ENCODE results near the gene OR5B3. TPM values are rescaled to one million over a fixed set of nuclear protein-coding genes. Genes with fewer than 3 reads are reported as not detected.

Gene OR5B3
- total and polyA plus RNA-seq, 2 of the 13 experiments (the other 11 are each of a cell fraction or from before 2014, with no cell fraction given) = not detected

GRCh38 chr11:58444300-58444699 is 37.6 kb upstream of the OR5B3 start (continued):
- TF ChIP-seq ZNF546 (CRISPR knock-in tag; conservative IDR thresholded peaks at IDR 0.05) = no peak
- 0 out of 2 replicates have a peak, but pooled peaks have one; percentile 32 for TF ChIP-seq ZHX1 (CRISPR knock-in tag; IDR thresholded peaks at IDR 0.05; ENCODE audit: low read depth)
- TF ChIP-seq RNF2 (conservative IDR thresholded peaks at IDR 0.05; ENCODE audit: low read depth) = no peak
- TF ChIP-seq REPIN1 (CRISPR knock-in tag; IDR thresholded peaks at IDR 0.05; ENCODE audit: borderline replicate concordance, low read depth) = peak; percentile 41; the same call in 1 of the 2 replicates
- peak; percentile 73; the same call in 1 of the 2 replicates for TF ChIP-seq TRIM24 (CRISPR knock-in tag; IDR thresholded peaks at IDR 0.05)
- no peak for TF ChIP-seq ZBTB38 (CRISPR knock-in tag; IDR thresholded peaks at IDR 0.05)
- no peak for TF ChIP-seq ZNF441 (CRISPR knock-in tag; IDR thresholded peaks at IDR 0.05; ENCODE audit: borderline replicate concordance)
- peak in 1 of 2 experiments; percentile 22; a peak in 1 of 4 replicates for TF ChIP-seq EP300 (IDR thresholded peaks at IDR 0.05; ENCODE audit: low read depth in 2 of 2, low read length in 2 of 2)
- no peak for TF ChIP-seq EP300 (CRISPR knock-in tag; IDR thresholded peaks at IDR 0.05; ENCODE audit: borderline replicate concordance)
- TF ChIP-seq ZNF136 (CRISPR knock-in tag; IDR thresholded peaks at IDR 0.05; ENCODE audit: low read depth) = no peak
- TF ChIP-seq PATZ1 (CRISPR knock-in tag; IDR thresholded peaks at IDR 0.05) = peak; percentile 52; the same call in 1 of the 2 replicates
- TF ChIP-seq KDM6A (CRISPR knock-in tag; IDR thresholded peaks at IDR 0.05; ENCODE audit: low read depth) = 0 out of 2 replicates have a peak, but pooled peaks have one; percentile 17
- peak; percentile 86 for TF ChIP-seq HNF4G (IDR thresholded peaks at IDR 0.05; ENCODE audit: borderline replicate concordance, low read depth, low read length)
- TF ChIP-seq HNF4G (CRISPR knock-in tag; IDR thresholded peaks at IDR 0.05; ENCODE audit: borderline replicate concordance, low read depth) = no peak
- TF ChIP-seq ZNF430 (CRISPR knock-in tag; IDR thresholded peaks at IDR 0.05) = no peak
- TF ChIP-seq ZKSCAN5 (CRISPR knock-in tag; IDR thresholded peaks at IDR 0.05) = no peak
- TF ChIP-seq SP1 (IDR thresholded peaks at IDR 0.05) = no peak
- no peak for TF ChIP-seq SP1 (CRISPR knock-in tag; IDR thresholded peaks at IDR 0.05)
- no peak for TF ChIP-seq XRCC5 (optimal IDR thresholded peaks at IDR 0.05; ENCODE audit: low read length)
- TF ChIP-seq ZNF512 (CRISPR knock-in tag; IDR thresholded peaks at IDR 0.05) = no peak
- no peak for TF ChIP-seq THRA (CRISPR knock-in tag; IDR thresholded peaks at IDR 0.05; ENCODE audit: borderline replicate concordance)
- no peak for TF ChIP-seq TBX3 (IDR thresholded peaks at IDR 0.05; ENCODE audit: borderline replicate concordance)
- TF ChIP-seq ZMYM4 (CRISPR knock-in tag; IDR thresholded peaks at IDR 0.05) = peak; percentile 53; the same call in 1 of the 2 replicates

Data from HepG2 (cell line).